ENCODE measurements around the gene CD58.

Gene CD58

GRCh38 chr1:116474921-116475849 is 95.6 kb downstream of the CD58 start:
- no peak for DNase-seq (ENCODE audit: low read depth in 4 of 4, low spot score in 1 of 4)

GRCh38 chr1:116472431-116472961 is 98.3 kb downstream of the CD58 start:
- no peak for DNase-seq (ENCODE audit: low read depth in 4 of 4, low spot score in 1 of 4)

GRCh38 chr1:116471241-116471640 is 99.6 kb downstream of the CD58 start:
- DNase-seq (ENCODE audit: low read depth in 4 of 4, low spot score in 1 of 4): no peak

- no peak for DNase-seq (ENCODE audit: low read depth in 4 of 4, low spot score in 1 of 4)
These were observed 100.2 kb downstream of the CD58 start for GRCh38 chr1:116470671-116471070.

GRCh38 chr1:116466810-116467557 is 103.8 kb downstream of the CD58 start:
- DNase-seq (ENCODE audit: low read depth in 4 of 4, low spot score in 1 of 4): no peak

- DNase-seq (ENCODE audit: low read depth in 4 of 4, low spot score in 1 of 4): no peak
These were observed 104.8 kb downstream of the CD58 start for GRCh38 chr1:116465845-116466685.

GRCh38 chr1:116465477-116465844 is 105.4 kb downstream of the CD58 start:
- DNase-seq (ENCODE audit: low read depth in 4 of 4, low spot score in 1 of 4): no peak

Data from stimulated activated CD4-positive, alpha-beta T cell treated with anti-CD3 and anti-CD28 coated beads, Interleukin-1b, Interleukin-23, amount 100 ng/mL, for 24 hours (primary cell).